Measurements from ENCODE around the gene SFTPA1. TPM values are rescaled to one million over a fixed set of nuclear protein-coding genes. Genes with fewer than 3 reads are reported as not detected.
"Not testable (repeated sequence)": the region's sequence is repeated elsewhere in the genome, so short reads cannot be mapped to it uniquely, and the experiment has no call there.

Gene SFTPA1
- total RNA-seq: under 1 TPM in 1 of 10 donors, not detected in 9; 0.55 TPM
- polyA plus RNA-seq: under 1 TPM in 1 of 2 donors, not detected in 1; 0.28 TPM
- long read RNA-seq, donor 1: 0 reads
- long read RNA-seq, donor 2: 0 reads
- long read RNA-seq, donor 3: 0 reads

DNA sequence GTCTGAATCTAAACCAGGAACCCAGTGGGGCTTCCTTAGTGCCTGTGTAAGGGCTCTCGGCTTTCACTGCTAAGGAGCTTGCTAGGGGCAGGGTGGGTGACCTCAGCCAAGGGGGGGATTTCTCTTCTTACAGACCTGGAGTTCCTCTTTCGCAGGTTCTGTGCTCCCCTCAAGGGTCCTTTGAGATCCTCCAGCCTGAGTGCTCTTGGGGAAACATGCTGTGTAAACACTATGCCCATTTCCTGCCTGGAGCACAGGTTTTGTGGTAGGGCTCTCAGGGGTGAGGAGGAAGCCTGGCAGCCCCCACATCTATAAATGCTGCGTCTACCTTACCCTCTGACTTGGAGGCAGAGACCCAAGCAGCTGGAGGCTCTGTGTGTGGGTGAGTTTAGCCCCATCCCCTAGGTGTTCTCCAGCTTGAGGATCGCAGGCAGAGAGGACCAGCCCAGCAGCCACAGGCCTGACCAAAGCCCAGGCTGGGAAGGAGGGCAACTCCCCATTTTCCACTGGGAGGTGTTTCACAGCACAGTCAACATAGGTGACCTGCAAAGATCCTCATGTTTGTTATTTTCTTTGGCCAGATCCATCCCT, at the start of gene SFTPA1:
Gene SFTPA1 (plus strand): TSS at position 339 of the 591 bp plus-strand sequence. CDS start 887 bp downstream, outside the sequence.
- no peaks in the 10 kb centered on the region for H3K36me3 ChIP-seq
- no peaks in the 10 kb centered on the region for H3K4me1 ChIP-seq
- H3K27me3 ChIP-seq: no peaks in the 10 kb centered on the region
- TF ChIP-seq, protein P1, sequence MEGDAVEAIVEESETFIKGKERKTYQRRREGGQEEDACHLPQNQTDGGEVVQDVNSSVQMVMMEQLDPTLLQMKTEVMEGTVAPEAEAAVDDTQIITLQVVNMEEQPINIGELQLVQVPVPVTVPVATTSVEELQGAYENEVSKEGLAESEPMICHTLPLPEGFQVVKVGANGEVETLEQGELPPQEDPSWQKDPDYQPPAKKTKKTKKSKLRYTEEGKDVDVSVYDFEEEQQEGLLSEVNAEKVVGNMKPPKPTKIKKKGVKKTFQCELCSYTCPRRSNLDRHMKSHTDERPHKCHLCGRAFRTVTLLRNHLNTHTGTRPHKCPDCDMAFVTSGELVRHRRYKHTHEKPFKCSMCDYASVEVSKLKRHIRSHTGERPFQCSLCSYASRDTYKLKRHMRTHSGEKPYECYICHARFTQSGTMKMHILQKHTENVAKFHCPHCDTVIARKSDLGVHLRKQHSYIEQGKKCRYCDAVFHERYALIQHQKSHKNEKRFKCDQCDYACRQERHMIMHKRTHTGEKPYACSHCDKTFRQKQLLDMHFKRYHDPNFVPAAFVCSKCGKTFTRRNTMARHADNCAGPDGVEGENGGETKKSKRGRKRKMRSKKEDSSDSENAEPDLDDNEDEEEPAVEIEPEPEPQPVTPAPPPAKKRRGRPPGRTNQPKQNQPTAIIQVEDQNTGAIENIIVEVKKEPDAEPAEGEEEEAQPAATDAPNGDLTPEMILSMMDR (IDR thresholded peaks at IDR 0.05): no peak
- intact Hi-C loops (cut with DNase I): no loop called here
- ATAC-seq (no peak), DNase-seq (no peak)
- WGBS, 2 donors: 76 to 77% methylated on average over 4 of the region's 4 CpGs
- H3K4me3 ChIP-seq: no peak within 1 kb of the TSS
- H3K9me3 ChIP-seq: no peaks in the 10 kb centered on the region
- no peak within 1 kb of the TSS for H3K27ac ChIP-seq

DNA sequence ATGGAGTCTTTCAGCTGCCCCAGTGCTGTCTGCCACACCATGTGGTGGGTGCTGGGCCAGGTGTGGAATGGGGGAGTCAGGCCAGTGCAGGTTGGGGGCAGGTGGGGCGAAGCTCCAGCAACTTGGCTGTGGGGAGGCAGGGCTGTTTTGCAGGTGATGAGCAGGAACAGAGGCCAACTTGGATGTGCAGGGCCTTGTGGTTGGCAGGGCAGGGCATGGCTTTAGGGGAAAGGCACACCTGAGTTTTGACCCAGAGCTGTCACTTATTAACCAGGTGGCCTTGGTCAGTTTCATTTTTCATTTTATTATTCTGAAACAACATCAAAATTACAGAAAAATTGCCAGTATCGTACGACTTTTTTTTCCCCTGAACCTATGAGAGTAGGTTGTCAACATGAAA, 49.5 kb upstream of the SFTPA1 start:
- DNase-seq: no peak
- no peak overlapping the region for H3K27ac ChIP-seq
- no peaks in the 10 kb centered on the region for H3K9me3 ChIP-seq
- no peaks in the 10 kb centered on the region for H3K36me3 ChIP-seq
- ATAC-seq: no peak
- 81 to 87% methylated on average over 3 of the region's 3 CpGs for WGBS, 2 donors
- peaks cover 0 to 11% (median 0%) of the 10 kb centered on the region in 7 donors for H3K27me3 ChIP-seq
- H3K4me1 ChIP-seq: peaks cover 0 to 6% (median 0%) of the 10 kb centered on the region in 9 donors
- TF ChIP-seq, protein P1 (IDR thresholded peaks at IDR 0.05): no peak
- intact Hi-C loops (cut with DNase I): loop anchor here in 7 of 10 donors (5.0 to 10.0 kb wide), 3 partner anchors 364 to 374 kb away; no protein-coding TSS in a partner anchor
- no peak overlapping the region for H3K4me3 ChIP-seq

DNA sequence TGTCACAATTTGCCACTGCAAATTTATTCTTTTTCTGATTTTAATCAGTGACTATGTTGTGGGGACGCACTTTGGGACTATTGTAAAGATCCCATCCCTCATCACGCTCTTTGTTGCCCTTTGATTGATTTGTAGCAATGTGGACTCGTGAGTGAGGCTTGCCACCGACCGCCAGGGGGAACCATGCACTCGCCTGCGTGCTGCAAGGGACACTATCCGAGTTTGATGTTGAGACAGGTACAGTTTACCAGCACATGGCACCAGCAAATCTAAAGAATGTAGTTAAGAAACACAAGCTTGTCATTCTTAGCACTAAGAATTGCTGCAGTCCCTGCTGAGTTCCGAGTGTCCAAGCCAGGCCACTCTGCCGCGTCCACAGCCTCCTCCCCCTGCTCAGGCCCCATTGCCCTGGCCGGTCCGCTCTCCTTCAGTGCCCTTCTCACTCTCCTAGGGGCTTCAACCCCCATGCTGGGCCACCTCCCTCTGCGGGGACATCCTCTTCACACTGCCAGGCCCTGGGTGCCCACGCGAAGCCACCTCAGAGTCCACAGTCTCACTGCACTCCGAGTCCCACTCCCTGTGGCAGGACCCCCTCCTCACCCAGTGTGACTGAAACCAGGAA, 48.5 kb upstream of the SFTPA1 start:
- H3K27ac ChIP-seq: no peak overlapping the region
- peaks cover 0 to 16% (median 0%) of the 10 kb centered on the region in 7 donors for H3K27me3 ChIP-seq
- TF ChIP-seq, protein P1 (IDR thresholded peaks at IDR 0.05): peak; percentile 50 to 87 (median 81)
- H3K9me3 ChIP-seq: no peaks in the 10 kb centered on the region
- peak overlapping the region in 4 of 10 donors; percentile 2 to 26 (median 13) for H3K4me3 ChIP-seq
- intact Hi-C loops (cut with DNase I): loop anchor here in 8 of 10 donors (1.0 to 10.0 kb wide), 4 partner anchors 363 to 373 kb away; no protein-coding TSS in a partner anchor
- 9% methylated on average over 17 of the region's 17 CpGs for WGBS, 2 donors
- H3K36me3 ChIP-seq: no peaks in the 10 kb centered on the region
- ATAC-seq: peak; percentile 58 to 89 (median 74)
- peaks cover 0 to 6% (median 0%) of the 10 kb centered on the region in 9 donors for H3K4me1 ChIP-seq
- DNase-seq: peak; percentile 65 to 66

DNA sequence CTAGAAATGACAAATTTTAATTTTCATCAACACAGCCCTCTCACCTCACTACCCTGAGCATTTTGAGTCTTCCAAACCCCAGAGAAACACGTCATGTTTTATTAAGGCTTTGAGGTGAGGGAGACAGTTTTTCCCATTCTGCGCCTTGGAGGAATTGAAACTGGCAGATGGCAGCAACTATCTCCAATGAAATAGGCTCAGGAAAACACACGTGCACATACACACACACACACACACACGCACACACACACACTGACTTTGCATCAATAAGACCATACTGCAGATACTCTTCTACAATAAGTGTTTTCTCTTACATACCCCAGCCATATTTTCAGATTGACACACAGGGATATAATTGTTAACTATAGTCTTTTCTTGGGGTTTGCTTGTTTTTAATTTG, 47.3 kb upstream of the SFTPA1 start:
- TF ChIP-seq, protein P1 (IDR thresholded peaks at IDR 0.05): no peak
- H3K36me3 ChIP-seq: no peaks in the 10 kb centered on the region
- H3K27me3 ChIP-seq: peaks cover 0 to 20% (median 0%) of the 10 kb centered on the region in 7 donors
- WGBS, 2 donors: 71 to 81% methylated on average over 4 of the region's 4 CpGs
- H3K4me1 ChIP-seq: peaks cover 0 to 6% (median 0%) of the 10 kb centered on the region in 9 donors
- DNase-seq: no peak
- intact Hi-C loops (cut with DNase I): loop anchor here in 7 of 10 donors (5.0 to 10.0 kb wide), 3 partner anchors 361 to 371 kb away; no protein-coding TSS in a partner anchor
- no peak overlapping the region for H3K27ac ChIP-seq
- no peak for ATAC-seq
- H3K4me3 ChIP-seq: no peak overlapping the region
- no peaks in the 10 kb centered on the region for H3K9me3 ChIP-seq

DNA sequence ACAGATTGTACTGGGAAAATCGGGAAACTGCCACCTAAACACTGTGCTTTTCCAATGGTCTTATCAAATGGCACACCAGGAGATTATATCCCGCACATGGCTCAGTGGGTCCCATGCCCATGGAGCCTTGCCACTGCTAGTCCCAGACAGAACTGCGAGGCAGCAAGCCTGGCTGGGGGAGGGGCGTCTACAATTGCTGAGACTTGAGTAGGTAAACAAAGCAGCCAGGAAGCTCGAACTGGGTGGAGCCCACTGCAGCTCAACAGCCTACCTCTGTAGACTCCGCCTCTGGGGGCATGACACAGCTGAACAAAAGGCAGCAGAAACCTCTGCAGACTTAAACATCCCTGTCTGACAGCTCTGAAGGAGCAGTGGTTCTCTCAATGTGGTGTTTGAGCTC, 40.1 kb upstream of the SFTPA1 start:
- H3K36me3 ChIP-seq; H3K4me3 ChIP-seq; intact Hi-C loops (cut with DNase I); DNase-seq; ATAC-seq; H3K27ac ChIP-seq; H3K4me1 ChIP-seq: not testable (repeated sequence)
- Histone ChIP-seq H3K27me3 (peaks cover 0 to 16% (median 6%) of the 10 kb centered on the region in 7 donors), H3K9me3 (peaks cover 0 to 39% (median 0%) of the 10 kb centered on the region in 11 donors)
- 84 to 91% methylated on average over 6 of the region's 6 CpGs for WGBS, 2 donors

All from heart right ventricle (tissue), 16 donors.